Fibroblast of lung (primary cell): ENCODE measurements around the gene CCT8L2.
"Not testable (repeated sequence)": the region's sequence is repeated elsewhere in the genome, so short reads cannot be mapped to it uniquely, and the experiment has no call there.

Experiments used
- CTCF ChIP-seq, 2 donors: IDR thresholded peaks in 1 of 2; conservative IDR thresholded peaks in 1 of 2; 1 replicate in 1 of 2; 2 replicates in 1 of 2; pipeline ENCODE4 v1.5.1; 2011 to 2012; ENCODE audit warnings: low read length in 2 of 2, control low read depth in 1 of 2, inconsistent platforms in 1 of 2, low read depth in 1 of 2, mild to moderate bottlenecking in 1 of 2
- EZH2 ChIP-seq: IDR thresholded peaks from 2 replicates; pipeline ENCODE4 v1.5.1; 2012; ENCODE audit warnings: low read length, control low read depth, mild to moderate bottlenecking; ENCODE audit errors: missing control alignments

DNA sequence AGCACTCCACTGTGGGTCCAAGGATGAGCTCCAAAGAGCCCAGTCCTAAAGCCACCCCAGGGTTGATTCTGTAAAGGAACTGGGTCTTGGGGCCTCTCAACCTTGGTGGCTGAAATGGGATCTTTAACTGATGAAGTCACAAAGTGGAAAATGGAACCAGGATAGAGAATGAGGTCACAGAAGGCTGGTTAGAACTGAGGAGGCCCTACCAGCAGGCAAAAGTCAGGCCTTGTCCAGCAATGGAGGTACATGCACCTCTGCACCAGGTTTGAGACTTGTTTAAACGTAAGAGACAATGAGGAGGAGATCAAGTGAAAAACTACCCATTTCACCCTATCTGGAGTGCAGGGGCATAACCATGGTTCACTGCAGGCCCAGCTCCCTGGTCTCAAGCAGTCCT is at the start of gene CCT8L2:
- TF ChIP-seq CTCF (conservative IDR thresholded peaks at IDR 0.05 in 1 of 2, IDR thresholded peaks at IDR 0.05 in 1 of 2; ENCODE audit: low read depth in 1 of 2, low read length in 2 of 2); EZH2: not testable (repeated sequence)
